ENCODE results near the gene NKAPL. TPM values are rescaled to one million over a fixed set of nuclear protein-coding genes. Genes with fewer than 3 reads are reported as not detected.

NKAPL gene
- total RNA-seq, 1 donor from 2014 or later: not detected

- peaks cover 28% of the 10 kb centered on the region for H3K27me3 Mint-ChIP-seq (ENCODE audit: low read depth)
- peak within 1 kb of the TSS; percentile 92 for H3K4me3 Mint-ChIP-seq
- H3K27ac Mint-ChIP-seq: peak within 1 kb of the TSS; percentile 98
- peaks cover 23% of the 10 kb centered on the region for H3K36me3 Mint-ChIP-seq
- peaks cover 14% of the 10 kb centered on the region for H3K4me1 Mint-ChIP-seq
- H3K9me3 Mint-ChIP-seq: no peaks in the 10 kb centered on the region
- TF ChIP-seq CTCF (IDR thresholded peaks at IDR 0.05; ENCODE audit: unreplicated experiment): no peak
- peak; percentile 48 to 62 for DNase-seq (ENCODE audit: low spot score in 2 of 2, unreplicated experiment in 2 of 2)
Measured at GRCh38 chr6:28225056-28225834, 33.9 kb upstream of the NKAPL start, which contains the start of gene ZSCAN9. TSS of gene ZSCAN9 (plus strand) at chr6:28225275. CDS start at chr6:28227085, 1,810 bp downstream.

- no peak for TF ChIP-seq CTCF (IDR thresholded peaks at IDR 0.05; ENCODE audit: unreplicated experiment)
- H3K27ac Mint-ChIP-seq: peak overlapping the region; percentile 98
- DNase-seq (ENCODE audit: low spot score in 2 of 2, unreplicated experiment in 2 of 2): no peak
Measured at GRCh38 chr6:28226460-28226859, 32.6 kb upstream of the NKAPL start.

GRCh38 chr6:28232785-28233184 lies 26.3 kb upstream of the NKAPL start:
- peaks cover 6% of the 10 kb centered on the region for H3K9me3 Mint-ChIP-seq
- no peaks in the 10 kb centered on the region for H3K4me1 Mint-ChIP-seq
- no peak overlapping the region for H3K4me3 Mint-ChIP-seq
- peaks cover 68% of the 10 kb centered on the region for H3K36me3 Mint-ChIP-seq
- no peak for DNase-seq (ENCODE audit: low spot score in 2 of 2, unreplicated experiment in 2 of 2)
- H3K27me3 Mint-ChIP-seq (ENCODE audit: low read depth): no peaks in the 10 kb centered on the region
- no peak overlapping the region for H3K27ac Mint-ChIP-seq
- no peak for TF ChIP-seq CTCF (IDR thresholded peaks at IDR 0.05; ENCODE audit: unreplicated experiment)

More at GRCh38 chr6:28226460-28226859, 32.6 kb upstream of the NKAPL start:
- H3K36me3 Mint-ChIP-seq: peaks cover 33% of the 10 kb centered on the region
- peaks cover 17% of the 10 kb centered on the region for H3K27me3 Mint-ChIP-seq (ENCODE audit: low read depth)
- peaks cover 14% of the 10 kb centered on the region for H3K4me1 Mint-ChIP-seq
- peak overlapping the region; percentile 92 for H3K4me3 Mint-ChIP-seq
- no peaks in the 10 kb centered on the region for H3K9me3 Mint-ChIP-seq

- DNase-seq (ENCODE audit: low spot score in 2 of 2, unreplicated experiment in 2 of 2): no peak
- Mint-ChIP-seq H3K36me3 (peaks cover 55% of the 10 kb centered on the region), H3K4me1 (no peaks in the 10 kb centered on the region), H3K27me3 (ENCODE audit: low read depth) (no peaks in the 10 kb centered on the region), H3K27ac (no peak overlapping the region), H3K4me3 (no peak overlapping the region), H3K9me3 (peaks cover 13% of the 10 kb centered on the region)
- TF ChIP-seq CTCF (IDR thresholded peaks at IDR 0.05; ENCODE audit: unreplicated experiment): no peak
Measured at GRCh38 chr6:28235912-28236452, 23.1 kb upstream of the NKAPL start.

GRCh38 chr6:28239636-28240035 lies 19.5 kb upstream of the NKAPL start:
- no peak for TF ChIP-seq CTCF (IDR thresholded peaks at IDR 0.05; ENCODE audit: unreplicated experiment)
- no peak for DNase-seq (ENCODE audit: low spot score in 2 of 2, unreplicated experiment in 2 of 2)
- H3K27me3 Mint-ChIP-seq (ENCODE audit: low read depth): no peaks in the 10 kb centered on the region
- peaks cover 31% of the 10 kb centered on the region for H3K36me3 Mint-ChIP-seq
- H3K27ac Mint-ChIP-seq: no peak overlapping the region
- no peak overlapping the region for H3K4me3 Mint-ChIP-seq
- H3K4me1 Mint-ChIP-seq: no peaks in the 10 kb centered on the region
- peaks cover 6% of the 10 kb centered on the region for H3K9me3 Mint-ChIP-seq

Data from mesothelial cell of epicardium (in vitro differentiated cells).